GM21526 (cell line): ENCODE results near the gene DDX24.
A peak's percentile ranks its signal among the peaks of the same experiment; 100 is the strongest.

Experiments
- ATAC-seq: cut with Tn5 transposase; IDR thresholded peaks from one replicate; pipeline ENCODE4 v1.9.1; 2021; ENCODE audit warnings: moderate library complexity; ENCODE audit not compliant: unreplicated experiment, low FRiP score

DDX24 gene

DNA sequence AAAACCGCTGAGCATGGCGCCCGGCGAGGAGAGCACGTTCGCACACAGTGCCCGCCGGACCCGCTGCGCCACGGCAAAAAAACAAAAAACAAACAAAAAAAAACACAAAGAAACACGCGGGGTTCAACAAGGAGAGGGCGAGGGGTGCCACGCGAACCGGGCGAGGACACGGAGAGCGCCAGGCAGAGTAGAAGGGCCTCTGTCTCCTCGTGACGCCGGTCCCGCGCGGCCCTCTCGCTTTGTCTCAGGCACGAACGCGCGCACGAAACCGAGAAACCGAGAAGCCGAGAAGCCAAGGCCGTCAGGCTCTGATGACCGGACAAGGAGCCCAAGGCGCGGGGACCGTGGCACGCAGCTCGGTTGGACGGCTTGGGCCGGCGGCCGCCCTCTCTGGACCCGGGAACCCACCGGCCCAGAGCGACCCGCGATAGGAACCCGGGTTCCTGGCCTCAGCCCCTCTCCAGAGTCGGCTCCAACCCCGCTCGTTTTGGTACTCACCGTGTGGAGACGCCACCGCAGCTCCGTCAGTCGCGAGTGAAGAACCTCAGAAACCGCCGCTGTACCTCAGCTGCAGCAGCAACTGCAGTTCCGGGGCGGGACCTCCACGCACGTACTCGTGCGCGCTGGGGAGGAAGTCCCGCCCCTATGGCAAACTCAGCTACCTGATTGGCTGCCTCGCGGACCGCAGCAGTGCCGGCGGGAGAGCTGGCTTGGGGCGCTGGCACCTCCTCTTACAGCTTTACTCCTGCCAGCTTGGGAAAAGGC is at the start of gene DDX24, which contains the start of gene IFI27L1:
TSS of gene DDX24 (minus strand) at position 582 of the 765 bp plus-strand sequence. CDS start 1,460 bp downstream, outside the sequence.
TSS of gene IFI27L1 (plus strand) at position 690 of the 765 bp plus-strand sequence. CDS start 15,628 bp downstream, outside the sequence.
- peak; percentile 98 for ATAC-seq

DNA sequence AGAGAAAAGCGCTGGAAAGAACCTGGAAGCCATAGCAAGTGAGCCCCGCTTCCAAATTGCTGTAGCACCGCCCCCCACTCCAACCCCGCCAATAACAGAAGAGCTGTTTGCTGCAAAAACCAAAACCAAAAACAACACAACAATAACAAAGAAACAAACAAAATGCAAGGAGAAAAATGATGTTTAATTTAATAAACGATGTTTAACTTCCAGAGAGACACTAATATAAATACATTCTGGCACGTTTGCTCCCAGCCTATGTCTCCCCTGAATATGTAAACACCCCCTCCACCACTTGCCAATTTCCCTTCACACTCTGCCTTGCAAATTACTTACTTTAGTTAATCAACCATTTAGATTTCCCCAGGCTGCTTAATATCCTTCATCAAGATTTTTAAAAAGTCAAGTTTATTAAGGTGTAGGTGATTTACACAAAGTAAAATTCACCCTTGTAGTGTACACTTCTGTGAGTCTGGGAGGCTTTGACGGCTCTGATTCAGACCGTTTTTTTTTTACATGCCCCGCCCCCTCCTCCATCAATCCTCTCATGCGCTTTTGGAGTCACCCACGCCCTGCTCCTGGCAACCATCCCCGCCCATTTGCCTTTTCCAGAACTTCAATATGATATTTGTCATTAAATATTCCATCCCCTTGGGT is 48.9 kb upstream of the DDX24 start:
- ATAC-seq, result no peak

DNA sequence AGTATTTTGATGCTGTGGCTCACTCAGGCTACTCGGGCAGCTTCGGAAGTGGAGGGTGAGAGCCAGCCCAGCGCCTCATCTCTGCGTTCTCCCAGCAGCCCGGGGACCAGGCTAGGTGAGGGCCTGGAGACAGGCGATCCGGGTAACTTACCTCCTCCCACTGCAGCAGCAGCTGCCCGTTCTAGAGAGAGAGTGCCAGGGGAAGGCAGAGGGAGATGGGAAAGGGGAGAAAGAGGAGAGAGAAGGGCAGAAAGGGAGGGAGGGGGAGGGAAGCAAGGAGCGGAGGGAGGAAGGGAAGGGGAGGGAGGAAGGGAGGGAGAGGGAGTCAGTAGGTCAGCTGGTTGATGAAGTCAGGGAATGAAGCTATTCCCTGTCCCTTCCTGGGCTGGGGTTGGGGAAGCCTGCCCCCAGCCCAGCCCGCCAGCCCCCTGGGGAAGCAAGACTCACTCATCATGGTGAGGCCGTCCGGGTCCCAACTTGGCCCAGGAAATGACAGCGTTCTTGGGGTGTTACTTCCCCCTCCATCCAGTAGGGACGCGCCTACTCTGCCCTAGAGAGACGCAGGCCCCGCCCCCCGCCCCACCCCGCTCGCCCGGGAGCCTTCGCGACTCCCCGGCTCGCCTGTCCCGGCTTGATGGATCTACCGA is 48.2 kb upstream of the DDX24 start, which contains the start of gene IFI27L2:
TSS of gene IFI27L2 (minus strand) at position 494 of the 647 bp plus-strand sequence. CDS start at position 454, 40 bp downstream.
- ATAC-seq, result peak; percentile 95

DNA sequence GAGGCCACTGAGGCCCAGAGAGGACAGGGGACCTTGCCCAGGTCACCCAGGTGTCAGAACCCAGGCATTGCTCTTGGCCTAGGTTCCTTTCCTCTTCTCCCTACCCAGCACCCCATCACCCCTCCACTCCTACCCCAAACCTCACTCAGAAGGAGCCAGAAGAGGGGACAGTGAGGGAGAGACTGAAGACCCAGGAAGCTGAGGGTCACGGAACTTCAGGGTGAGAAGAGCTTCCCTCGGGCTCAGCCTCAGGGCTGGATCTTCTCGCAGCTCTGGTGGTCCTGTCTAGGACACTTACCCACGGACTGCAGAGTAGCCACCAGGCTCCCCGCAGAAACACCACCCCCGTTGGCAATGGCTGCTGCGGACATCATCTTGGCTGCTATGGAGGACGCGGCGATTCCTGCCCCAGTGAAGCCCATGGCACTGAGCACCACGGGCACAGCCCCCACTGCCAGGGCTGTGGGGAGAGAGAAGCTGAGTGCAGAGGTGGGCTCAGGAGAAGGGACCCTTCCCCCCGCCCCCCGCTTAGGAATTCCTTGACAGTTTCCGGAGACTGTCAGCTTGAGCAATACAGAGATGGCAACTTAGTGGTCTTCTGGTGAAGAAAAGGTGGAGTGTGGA is 47.3 kb upstream of the DDX24 start:
- ATAC-seq, result no peak

DNA sequence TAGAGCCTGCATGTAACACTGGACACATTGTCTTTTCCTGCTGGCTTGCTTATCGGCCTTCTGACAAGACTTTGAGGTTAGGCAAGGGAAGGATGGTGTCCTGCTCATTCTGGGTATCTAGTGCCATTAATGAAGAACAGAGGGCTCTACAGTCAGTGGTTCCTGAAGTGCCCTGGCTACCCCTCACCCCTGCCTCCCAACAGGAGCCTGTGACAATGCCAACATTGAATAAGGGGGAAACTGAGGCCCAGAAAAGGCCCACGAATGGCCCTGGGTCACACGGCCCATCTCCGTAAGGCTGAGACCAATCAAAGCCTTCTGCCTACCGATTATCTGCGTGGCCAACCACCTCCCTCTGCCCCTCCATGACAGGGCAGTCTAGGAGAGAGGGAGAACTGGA is 46.3 kb upstream of the DDX24 start:
- ATAC-seq, result no peak

GRCh38 chr14:94126800-94127199 is 45.8 kb upstream of the DDX24 start:
- no peak for ATAC-seq

DNA sequence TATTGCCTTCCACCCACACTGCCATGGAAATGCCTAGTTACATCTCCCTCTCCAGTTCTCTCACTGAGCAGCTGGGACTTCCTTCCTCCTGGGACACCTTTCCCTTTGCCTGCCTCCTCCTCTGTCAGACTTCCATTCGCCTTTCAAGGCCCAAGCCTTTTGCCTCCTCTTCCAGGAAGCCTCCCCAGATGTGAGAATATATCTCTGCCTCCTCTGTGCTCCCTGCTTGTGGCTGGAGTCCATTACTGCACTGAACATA is 45.3 kb upstream of the DDX24 start:
- no peak for ATAC-seq

GRCh38 chr14:94125659-94126418 is 44.8 kb upstream of the DDX24 start:
- no peak for ATAC-seq

GRCh38 chr14:94124582-94125377 is 43.8 kb upstream of the DDX24 start:
- ATAC-seq, result no peak

DNA sequence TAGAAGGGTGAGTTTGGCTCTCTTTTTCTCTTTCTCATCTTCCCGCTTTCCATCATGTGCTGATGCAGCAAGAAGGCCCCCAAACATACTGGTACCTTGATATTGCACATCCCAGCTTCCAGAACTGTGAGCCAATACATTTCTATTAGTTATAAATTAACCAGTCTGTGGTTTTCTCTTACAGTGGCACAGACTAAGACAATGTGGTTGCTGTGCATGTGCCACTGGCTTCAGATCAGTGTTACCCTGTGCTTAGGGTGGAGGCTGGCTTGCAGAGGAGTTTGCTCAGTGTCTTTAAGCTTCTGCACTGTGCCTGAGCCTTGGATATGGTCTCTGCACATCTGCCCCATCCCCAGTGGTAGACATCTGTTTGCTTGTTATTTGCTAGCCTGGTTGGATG is 42.9 kb upstream of the DDX24 start:
- ATAC-seq, result no peak

DNA sequence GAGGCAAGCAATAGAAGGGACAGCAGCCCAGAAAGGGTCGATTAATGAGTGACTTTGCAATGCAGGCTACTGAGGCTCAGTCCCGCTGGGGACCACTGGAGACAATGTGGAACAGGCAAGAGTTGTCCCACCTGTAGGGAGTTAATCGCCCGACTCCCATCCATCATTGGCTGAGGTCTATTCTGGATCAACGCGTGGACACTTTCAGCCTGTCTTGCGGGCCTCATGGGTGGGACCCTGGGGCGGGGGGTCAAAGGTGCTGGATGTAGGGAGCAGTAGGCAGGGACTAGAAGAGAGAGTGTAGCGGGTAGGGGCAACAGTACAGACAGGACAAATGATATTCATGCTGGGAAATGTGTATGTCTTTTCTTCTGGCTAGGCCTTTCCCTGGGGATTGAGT is 42.3 kb upstream of the DDX24 start:
- no peak for ATAC-seq

DNA sequence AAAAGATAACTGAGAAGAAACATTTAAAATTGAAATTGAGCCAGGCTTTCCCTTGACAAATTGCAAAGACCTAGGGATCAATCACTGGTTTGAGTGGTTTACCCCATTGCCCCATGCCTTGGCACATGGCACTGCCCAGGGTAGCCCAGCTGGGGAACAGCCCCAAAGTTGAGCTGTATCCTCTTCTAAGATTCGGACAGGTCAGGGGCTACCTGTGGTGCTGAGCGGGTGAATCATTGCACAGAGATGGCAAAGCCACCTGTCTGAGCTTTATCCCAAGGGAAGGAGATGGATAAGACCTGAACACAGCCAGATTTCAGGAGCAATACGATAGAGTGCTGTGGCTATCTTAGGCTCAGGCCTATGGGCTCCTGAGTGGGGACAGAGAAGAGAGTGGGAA is 41.4 kb upstream of the DDX24 start:
- no peak for ATAC-seq

DNA sequence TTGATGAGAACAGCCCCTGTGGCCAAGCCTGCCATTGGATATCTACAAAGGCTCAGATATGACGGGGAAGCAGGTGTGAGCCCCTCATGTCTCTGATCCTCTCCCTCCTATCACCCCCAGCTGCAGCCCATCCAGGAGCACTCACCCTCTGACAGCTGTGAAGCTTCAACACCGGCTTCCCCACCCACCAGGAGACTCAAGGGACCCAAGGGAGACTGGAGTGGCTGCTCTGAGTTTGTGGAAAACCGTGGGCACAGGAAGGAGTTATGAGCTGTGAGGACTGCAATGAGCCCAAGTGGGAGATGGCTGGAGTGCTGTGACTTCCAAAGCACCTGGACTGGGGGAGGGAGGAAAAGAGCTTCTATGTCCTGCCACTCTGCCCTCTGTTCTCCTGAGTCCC is 40.5 kb upstream of the DDX24 start:
- no peak for ATAC-seq

DNA sequence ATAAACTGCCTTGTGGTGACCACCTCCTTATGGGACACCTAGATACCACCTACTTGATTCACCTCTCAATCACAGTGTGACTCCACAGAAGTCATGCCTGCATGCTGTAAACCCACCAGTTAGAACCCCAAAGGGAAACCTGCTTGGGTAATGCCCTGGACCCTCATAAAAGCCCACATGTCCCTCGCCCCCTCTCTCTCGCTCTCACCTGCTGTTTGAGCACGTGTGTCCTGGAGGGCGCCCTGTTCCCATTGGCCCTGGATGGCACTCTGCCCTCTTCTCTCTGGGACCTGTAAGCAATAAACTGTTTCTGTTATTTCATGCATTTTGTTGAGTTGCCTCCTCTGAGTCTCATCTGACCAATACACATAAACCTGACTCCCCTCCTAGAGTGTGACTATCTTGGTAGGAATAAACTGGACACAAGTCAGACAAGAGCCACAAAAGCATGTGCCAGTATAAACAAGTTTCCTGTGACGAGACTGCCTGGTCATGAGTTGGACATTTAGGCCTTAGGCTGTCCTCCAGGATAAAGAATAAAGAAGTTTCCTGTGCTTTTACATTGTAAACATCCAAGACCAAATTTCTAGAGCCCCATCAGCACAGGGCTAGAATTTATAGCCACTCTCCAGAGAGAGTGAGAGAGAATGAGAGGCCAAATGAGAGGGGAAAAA is 39.8 kb upstream of the DDX24 start:
- no peak for ATAC-seq

- ATAC-seq, result no peak
Measured at GRCh38 chr14:94119071-94119470, 38.1 kb upstream of the DDX24 start.

- no peak for ATAC-seq
Measured at GRCh38 chr14:94117856-94118255, 36.9 kb upstream of the DDX24 start.

DNA sequence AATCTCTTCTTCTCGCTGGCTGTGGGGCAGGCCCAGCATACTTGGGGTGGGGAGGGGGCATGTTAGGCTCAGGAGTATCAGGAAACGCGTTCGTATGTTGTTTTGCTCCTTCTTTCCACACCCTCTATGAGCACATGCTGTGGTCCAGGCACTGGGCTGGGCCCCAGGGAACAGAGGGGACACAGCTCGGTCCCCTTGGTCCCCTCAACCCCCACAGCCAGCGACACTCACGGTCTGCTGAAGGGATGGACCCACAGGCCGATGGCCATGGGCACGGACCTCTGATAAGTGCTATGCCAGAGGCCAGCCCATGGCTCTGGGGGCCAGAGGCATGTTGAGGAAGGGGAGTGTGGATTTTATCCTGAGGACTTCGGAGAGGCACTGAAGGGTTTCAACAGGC is 35.7 kb upstream of the DDX24 start:
- ATAC-seq, result no peak

GRCh38 chr14:94115631-94116030 is 34.6 kb upstream of the DDX24 start:
- no peak for ATAC-seq

DNA sequence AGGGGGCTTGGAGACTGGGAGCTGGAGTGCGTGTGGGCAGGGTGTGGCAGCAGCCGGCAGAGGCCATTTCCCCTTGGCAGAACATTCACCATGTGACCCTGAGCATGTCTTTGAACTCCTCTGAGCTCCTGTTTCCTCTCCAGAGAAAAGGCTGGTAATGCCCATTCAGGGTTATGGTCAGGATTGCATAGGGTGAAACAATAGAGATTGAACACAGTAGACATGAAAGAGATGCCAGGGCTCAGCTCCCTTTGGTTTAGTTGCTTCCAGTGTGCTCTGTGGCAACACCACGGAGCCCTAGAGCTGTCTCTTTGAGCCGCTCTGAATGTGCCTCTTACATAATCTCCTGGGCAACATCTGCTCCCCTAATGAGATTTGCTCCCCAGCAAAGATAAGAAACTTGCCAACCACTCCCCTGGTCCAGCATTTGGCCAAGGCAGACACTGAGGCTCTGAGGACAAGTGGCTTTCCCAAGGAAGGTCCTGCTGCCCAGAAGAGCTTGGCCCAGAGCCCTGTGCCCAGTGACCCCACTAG is 34.1 kb upstream of the DDX24 start:
- ATAC-seq, result no peak
